HG03175 (cell line): Measurements from ENCODE around the gene CELF1.

Source experiments
- ATAC-seq: cut with Tn5 transposase; IDR thresholded peaks from one replicate; pipeline ENCODE4 v1.9.1; 2021; ENCODE audit warnings: mild to moderate bottlenecking, moderate library complexity; ENCODE audit not compliant: unreplicated experiment

The CELF1 gene

DNA sequence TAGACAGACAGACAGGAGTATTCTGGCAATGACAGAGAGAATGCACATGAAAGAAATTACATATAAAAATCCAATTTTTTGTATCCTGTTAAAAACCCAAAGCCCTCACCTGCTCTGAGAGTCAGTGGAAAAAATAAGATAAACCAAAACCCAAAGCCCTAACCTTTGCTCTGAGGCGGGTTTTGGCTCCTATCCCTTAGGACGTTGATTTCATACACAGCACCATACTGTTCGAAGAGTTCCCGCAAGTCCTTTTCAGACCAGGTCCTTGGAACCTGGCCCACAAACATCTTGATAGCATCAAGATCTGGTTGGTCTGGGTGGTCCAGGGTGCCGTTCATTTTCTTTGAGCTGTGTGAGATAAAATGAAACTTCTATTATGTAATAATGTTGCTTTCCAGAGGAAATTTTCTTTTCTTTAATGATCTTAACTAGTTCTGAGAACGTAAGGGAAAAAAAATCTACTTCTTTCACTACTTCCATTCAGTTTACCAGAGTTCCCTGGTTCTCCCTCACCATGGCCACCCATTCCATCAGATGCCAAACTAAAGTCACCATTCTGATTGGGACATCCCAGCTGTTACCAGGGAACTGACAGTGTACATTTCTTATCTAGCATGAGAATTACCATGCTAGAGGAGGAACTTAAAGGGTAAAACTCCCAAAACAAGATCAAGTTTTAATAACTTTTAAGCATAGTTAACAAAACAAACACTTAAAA is 64.1 kb downstream of the CELF1 start:
- no peak for ATAC-seq

DNA sequence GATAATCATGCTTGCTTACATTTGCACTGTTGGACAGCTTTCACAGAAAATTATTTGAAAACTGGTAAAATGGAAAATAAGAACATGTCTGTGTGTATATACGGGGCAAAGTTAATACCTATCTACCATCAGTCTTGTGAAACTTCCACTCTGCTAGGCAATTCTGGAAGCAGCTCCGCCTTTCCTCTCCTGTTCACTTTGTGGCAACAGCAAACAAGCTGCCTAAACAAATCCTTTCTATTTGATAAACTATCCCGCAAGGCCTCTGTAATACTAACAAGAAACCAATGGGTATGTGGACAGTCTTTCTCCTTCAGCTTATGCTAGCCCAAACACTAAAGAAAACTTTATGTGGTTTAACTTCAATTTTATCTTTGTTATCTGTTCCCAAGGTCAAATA is 64.8 kb downstream of the CELF1 start:
- ATAC-seq, result no peak

DNA sequence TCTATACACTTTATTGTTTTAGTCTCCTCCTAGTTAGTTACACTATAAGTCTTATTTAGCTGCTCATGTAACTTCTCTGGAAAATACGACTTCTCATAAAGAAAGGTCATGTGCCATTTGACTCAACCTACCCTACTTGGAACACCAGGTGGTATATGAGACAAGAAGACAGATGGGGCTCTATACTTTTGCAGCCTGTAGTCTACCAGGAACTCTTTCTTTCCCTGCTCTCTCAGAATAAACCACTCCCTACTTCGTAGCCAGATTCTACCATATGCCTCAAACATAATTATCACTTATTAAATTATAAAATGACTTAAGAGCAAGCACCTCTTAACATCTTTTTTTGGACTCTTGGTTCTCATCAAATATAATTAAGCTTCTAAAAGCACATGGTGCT is 65.5 kb downstream of the CELF1 start:
- no peak for ATAC-seq

DNA sequence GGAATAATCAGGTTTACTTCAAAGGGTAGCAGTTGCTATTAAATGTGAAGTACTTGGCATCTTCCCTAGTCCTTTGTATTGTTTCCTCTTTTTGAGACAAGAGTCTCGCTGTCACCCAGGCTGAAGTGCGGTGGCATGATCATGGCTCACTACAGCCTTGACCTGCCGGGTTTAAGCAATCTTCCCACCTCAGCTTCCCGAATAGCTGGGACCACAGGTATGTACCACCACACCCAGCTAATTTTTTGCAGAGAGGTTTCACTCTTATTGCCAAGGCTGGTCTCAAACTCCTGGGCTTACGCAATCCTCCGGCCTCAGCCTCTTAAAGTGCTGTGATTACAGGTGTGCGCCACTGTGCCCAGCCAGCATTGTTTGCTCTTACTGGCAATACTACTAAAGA is 67.8 kb downstream of the CELF1 start:
- ATAC-seq, result no peak

DNA sequence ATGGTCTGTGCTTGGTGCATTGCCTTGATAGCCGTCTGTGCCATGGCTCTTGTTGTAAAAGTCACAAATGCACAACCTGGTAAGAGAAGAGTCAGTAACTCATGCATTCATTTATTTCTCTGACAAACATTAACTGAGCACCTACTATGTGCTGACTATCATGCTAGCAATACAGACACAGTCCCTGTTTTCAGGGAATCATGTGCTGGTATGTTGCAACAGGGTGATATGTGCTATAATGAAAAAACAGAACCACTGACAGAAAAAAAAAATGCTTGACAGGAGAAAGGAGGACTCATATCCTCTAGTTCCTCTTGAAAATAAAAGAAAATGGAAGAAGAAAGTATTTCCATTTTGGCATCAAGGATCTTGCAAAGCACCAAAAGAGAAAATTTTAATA is 69.5 kb downstream of the CELF1 start:
- ATAC-seq, result no peak

DNA sequence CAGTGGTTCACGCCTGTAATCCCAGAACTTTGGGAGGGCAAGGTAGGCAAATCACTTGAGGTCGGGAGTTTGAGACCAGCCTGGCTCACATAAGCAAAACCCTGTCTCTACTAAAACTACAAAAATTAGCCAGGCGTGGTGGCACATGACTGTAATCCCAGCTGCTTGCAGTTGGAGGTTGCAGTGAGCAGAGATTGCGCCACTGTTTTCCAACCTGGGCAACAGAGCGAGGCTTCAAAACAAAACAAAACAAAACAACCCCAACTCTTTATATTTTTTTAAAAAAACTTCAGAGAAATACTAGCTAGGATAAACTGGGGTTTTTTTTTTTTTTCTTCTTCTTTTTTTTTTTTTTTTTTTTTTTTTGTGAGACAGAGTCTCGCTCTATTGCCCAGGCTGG is 72.2 kb downstream of the CELF1 start:
- ATAC-seq, result no peak

DNA sequence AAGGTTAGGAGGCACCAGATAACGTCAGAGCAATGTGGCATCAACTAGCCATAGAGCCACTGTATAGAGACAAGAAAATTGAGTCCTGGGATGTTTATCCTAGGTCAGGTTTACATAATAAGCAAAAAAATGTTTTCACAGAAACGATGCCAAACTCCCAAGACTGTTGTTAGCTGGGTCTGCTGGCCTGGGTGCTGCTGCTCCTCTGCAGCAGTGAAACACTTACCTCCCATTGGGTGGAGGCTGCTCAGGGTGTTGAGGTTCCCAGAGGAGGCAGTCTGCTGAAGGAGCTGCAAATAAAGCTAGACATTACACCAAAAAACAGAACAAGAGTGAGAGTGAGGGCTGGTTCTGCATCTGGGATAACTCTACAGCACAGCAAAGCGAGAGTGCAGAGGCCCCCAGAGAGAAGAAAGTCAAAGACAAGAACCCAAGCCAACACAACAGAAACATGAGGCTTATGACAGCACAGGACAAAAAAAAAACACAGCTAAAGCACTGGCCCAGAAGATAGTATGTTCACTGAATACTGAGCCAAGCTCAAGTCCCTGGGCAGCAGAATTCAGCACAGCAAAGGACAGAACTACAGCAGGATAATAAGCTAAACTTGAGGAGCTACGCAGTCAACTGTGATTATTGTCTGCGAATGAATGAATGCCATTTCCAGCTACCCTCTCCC is 74.1 kb downstream of the CELF1 start:
- no peak for ATAC-seq

DNA sequence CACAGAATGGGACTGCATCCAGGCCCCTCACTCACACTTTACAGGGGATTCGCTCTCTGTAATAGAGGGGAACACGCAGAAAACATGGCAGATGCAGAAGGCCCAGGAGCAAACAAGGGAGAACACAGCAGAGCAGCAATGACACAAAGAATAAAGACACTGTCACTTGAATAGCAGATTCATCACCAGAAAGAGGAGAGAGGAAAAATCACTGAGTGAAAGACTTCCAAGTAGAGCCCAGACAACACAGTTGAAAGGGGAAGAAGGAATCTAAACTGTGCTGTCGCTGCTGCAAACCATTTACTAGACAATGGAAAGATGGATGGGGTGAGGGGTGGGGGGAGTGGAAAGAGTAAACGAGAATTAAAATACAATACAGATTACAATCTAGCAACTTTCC is 75.2 kb downstream of the CELF1 start:
- no peak for ATAC-seq

DNA sequence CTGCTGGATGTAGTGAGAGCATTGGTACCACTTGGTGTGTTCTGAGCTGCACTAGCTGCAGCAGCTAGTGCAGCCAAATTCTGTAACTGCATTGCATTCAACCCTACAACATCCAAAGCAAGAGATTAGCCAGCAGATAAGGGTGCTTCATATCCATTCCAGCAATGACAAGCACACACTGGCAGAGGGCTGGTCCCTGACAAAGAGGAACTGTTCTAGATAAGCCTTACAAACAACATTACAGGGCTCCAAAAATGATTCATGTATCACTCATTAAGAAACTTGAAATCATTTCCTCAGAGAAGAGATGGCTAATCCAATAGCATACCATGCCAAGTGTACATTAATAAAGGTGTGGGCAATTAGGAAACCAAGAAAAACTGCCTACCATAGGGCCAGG is 75.6 kb downstream of the CELF1 start:
- ATAC-seq, result no peak

DNA sequence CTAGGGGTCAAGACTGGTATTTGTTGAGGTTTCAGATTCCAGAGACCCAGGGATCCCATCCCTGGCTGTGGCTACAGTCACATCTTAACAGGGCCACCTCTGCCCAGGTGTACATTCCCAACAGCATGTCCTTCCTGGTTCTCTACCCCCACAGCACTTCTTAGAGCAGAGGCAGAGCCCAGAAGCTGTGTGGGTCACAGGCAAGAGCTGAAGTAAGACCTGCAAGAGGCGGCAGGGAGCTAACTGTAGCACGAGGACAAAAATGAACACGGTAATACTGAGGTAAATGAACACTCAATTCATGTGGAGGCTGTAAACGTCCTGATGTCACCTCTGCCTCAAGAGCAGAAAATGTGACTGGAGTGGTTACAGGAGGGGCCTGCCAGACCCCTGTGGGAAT is 82.3 kb downstream of the CELF1 start:
- ATAC-seq, result no peak

DNA sequence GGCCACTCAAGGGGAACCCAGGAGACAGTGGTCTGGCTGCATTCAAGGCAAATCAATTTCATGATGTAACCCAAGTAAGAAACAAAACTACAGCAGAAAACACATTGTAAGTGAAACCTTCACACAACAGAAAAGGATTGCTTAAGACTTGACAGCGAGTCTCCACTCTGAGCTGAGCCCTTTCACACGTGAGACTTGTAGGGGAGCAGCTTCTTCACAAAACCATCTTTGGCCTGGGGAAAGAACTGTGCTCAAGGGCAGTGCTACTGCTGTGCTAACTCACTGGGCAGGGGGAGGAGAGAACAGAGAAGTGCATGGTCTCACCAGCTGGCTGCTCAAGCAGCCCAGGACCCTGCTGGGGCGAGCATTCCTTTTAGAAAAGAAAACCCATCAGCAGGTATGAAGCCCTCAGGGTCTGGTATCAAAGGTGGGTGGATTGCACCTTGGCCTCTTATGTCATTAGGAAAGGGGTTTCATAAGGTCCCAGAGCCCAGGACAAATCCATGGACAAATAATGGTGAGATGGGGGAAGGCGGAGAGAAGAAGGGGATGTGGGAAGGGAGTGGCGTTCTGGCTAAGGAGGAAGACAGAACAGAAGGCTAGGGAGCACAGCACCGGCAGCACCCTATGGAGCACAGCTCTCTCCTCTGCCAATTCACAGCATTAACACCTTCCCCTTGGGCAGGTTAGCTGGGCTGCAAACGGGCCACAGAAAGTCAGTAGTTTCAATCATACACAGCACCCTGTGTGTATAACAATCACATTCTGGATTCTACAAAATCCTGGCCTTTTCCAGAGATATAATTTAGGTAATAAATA is 83.4 kb downstream of the CELF1 start:
- ATAC-seq, result no peak

DNA sequence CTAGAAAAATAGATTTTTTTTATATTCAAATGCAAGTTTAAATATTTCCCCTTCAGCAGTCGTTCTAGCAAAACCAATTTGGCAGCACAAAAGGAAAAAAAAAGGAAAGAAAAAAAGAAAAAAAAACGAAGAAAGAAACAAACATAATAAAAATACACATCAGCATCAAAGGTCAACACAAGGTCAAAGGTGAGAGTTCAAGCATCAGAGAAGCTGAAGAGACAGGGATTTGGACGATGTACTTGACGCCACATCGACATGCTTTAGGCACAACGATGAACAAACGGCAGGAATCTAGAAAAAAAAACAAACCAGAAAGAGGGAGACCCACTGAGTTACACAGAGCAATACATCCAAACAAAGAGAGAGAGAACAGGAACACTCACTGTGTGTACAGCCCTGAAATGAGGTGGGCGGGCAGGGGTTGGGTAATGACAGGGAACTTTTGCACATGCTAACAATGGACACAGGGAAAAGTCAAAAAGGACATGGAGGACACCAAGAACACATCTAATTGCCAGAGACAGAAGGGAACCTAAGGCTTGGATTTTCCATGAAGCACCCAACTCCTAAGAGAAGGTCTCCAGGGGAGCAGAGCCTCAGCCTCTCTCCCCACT is 84.2 kb downstream of the CELF1 start:
- ATAC-seq, result no peak

DNA sequence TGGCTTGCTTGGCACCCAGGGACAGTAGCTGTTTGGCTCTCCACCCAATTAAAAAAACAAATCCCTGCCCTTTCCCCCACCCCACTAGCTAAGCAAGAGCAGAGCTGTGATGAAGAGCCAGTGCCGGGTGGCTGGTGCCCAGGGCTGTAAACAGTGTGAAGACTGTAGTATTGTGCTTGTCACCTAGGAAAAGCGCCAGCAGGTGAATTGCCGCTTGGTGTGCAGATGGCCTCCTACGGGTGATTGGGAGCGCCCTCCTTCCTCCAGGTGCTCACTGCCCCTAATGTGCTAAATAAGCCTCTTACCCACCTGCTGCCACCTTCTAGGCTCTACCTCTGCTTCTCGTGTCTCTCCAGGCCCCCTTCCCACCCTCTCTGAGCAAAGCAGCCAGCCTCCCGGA is 85.6 kb downstream of the CELF1 start:
- ATAC-seq, result no peak

DNA sequence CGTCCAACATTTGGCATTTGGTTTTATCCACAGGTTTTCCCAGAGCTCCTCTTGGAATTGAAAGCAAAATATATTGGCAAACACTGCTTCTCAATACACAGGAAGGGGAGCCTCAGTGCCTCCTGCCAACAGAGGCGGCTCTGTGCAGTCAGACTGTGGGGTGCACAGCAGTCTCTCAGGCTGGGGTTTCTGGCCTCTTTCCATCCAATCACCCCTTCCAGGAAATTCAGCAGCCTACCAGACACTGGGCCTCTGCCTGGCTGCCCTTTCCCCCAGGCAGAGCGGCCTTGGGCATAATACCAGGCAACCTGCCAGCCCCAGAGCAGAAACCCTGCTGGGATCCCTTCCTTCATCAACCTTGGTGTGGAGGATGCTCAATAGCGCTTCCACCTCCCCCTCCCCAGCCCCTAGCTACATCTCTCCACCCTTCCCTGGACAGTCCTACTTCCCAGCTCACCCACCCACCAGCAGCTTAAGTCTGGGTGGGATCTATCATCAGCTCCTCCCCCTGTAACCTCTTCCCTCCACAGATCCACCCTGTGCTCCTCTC is 86.2 kb downstream of the CELF1 start:
- no peak for ATAC-seq

DNA sequence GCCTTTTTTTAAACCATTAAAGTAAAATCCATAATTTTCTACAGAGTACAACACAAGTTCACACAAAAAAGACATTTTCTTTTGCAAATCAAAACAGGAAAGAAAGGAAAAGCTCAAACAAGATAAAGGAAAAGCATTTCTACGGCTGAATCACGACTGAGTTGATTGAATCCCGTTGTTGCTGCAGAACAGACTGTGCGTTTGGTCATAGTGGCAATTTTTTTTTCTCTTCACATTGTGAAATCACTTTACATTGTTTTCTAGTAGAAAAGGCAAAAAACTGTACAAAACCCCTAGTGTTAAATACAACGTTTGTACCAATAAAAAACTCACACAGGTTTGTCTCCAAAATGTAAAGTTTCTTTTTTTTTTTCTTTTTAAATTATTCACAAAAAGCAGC is 86.7 kb downstream of the CELF1 start:
- ATAC-seq, result no peak

DNA sequence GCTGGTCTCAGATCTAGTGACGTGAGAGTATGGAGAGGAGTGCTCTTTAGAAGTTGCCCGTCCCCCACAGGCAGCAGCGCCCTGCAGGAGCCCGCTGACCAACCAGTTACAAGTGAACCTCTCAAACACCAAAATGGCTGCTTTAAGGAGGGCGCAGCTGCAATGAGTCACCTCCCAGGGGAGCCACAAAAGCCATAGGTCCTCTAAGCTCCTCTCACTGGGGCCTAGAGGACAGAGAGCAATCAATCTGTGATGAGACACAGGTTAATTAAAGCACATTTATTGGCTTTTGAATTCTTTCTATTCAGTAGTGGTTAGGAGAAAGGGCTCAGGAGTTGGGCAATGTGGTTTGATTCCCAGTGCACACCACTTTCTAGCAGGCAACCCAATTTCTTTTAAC is 88.4 kb downstream of the CELF1 start:
- ATAC-seq, result no peak

DNA sequence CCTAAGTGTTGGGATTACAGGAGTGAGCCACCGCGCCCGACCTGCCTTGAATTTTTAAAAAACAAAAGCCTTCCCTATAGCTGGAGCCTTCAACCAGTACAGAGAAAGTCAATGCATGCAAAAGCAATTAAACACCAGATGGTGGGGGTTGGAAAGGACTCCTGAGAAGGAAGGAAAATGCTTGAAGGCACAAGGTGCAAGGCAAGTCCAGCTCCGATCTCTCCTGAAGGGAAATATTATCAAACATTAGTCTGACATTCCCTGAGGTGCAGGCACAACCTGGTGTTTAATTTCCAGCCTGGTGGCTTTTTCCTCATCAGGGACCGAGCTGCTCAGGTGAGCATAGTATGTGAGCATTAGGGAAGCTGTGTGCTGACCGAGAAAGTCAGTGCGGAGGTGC is 91.1 kb downstream of the CELF1 start:
- ATAC-seq, result no peak

DNA sequence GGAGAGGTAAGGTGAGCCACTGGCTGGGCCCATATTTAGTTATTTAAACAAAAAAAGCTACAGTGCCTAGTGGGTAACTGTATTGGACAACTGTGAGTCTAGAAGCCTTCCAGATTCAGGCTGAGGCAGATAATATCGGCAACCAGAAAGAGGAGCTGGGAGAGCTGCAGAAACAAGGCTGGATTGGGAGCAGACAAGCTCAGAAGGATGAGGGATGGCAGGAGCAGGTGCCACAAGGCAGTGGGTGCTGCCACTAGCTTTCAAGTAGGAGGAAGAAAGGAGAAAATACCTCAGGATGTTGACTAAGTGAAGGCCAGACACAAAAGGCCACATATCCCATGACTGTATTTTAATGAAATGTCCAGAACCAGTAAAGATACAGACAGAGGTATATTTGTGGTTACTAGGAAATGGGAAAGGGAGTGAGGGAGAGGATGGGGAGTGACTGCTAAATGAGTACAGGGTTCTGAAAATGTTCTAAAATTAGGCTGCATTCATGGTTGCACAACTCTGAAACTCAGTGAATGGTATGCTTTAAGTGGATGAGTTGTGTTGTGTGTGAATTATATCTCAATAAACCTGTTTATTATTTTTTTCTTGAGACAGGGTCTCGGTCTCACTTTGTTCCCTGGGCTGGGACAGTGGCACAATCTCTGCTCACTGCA is 92.2 kb downstream of the CELF1 start:
- no peak for ATAC-seq

DNA sequence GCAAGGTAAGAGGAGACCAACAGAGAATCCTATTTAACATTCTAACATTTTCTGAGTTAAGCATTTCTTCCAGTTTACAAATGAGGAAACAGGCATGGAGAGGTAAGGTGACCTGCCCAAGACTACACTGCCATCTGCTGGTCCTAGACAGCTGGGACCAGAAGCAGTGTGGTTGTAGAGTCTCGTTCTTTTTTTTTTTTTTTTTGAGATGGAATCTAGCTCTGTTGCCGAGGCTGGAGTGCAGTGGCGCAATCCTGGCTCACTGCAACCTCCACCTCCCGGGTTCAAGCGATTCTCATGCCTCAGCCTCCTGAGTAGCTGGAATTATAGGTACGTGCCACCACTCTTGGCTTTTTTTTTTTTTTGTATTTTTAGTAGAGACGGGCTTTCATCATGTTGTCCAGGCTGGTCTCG is 98.7 kb downstream of the CELF1 start:
- ATAC-seq, result peak; percentile 81

DNA sequence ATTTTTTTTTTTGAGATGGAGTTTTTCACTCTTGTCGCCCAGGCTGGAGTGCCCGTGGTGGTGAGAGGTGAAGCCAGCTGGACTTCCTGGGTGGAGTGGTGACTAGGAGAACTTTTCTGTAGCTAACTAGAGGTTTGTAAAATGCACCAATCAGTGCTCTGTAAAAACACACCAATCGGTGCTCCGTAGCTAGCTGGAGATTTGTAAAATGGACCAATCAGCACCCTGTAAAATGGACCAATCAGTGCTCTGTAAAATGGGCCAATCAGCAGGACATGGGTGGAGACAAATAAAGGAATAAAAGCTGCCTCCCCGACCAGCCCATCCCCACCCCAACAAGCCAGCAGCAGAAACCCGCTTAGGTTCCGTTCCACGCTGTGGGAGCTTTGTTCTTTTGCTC is 99.6 kb downstream of the CELF1 start:
- no peak for ATAC-seq

DNA sequence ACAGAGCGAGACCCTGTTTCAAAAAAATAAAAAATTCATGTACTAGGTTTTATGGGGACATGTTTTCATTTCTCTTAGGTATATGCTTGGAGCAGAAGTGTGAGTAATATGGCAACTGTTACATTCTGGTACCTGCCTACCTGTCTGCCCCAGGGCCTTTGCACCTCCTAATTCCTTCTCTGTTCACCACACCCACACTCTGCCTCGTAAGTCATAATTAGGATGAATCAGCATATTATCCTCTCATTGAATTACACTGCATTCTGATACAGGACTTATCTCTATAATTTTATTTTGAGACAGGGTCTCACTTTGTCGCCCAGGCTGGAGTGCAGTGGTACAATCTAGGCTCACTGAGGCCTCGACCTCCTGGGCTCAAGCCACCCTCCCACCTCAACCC is 100.9 kb downstream of the CELF1 start:
- ATAC-seq, result no peak
